Hepatocyte (in vitro differentiated cells): ENCODE measurements around the gene XXYLT1. TPM values are rescaled to one million over a fixed set of nuclear protein-coding genes. Genes with fewer than 3 reads are reported as not detected.

Experiments
- DNase-seq: peaks from one replicate; pipeline ENCODE4 v3.0.0-alpha.2; 2016; ENCODE audit warnings: low spot score
- H2AFZ ChIP-seq: fragments of 200-600 bp; sonication (generic); 2 replicates; pipeline ENCODE4 v1.6.0; 2016; ENCODE audit warnings: antibody characterized with exemption, mild to moderate bottlenecking
- H3K27ac ChIP-seq: fragments of 200-600 bp; sonication (generic); 2 replicates; pipeline ENCODE4 v1.5.1; 2016; ENCODE audit warnings: mild to moderate bottlenecking
- H3K27me3 ChIP-seq: fragments of 200-600 bp; sonication (generic); 2 replicates; pipeline ENCODE4 v1.6.1; 2016
- H3K36me3 ChIP-seq: fragments of 200-600 bp; sonication (generic); replicated peaks from 2 replicates; pipeline ENCODE4 v1.5.1; 2016; ENCODE audit warnings: low read depth; ENCODE audit not compliant: insufficient read depth
- H3K4me1 ChIP-seq: fragments of 200-600 bp; sonication (generic); 2 replicates; pipeline ENCODE4 v1.5.1; 2016; ENCODE audit warnings: mild to moderate bottlenecking, moderate library complexity; ENCODE audit not compliant: insufficient read depth
- H3K4me2 ChIP-seq: fragments of 200-600 bp; sonication (generic); 2 replicates; pipeline ENCODE4 v1.6.0; 2016
- H3K4me3 ChIP-seq: fragments of 200-600 bp; sonication (generic); 2 replicates; pipeline ENCODE4 v1.5.1; 2016; ENCODE audit warnings: mild to moderate bottlenecking
- H3K79me2 ChIP-seq: fragments of 200-600 bp; sonication (generic); 2 replicates; pipeline ENCODE4 v1.6.0; 2017; ENCODE audit warnings: mild to moderate bottlenecking
- H3K9me2 ChIP-seq: fragments of 200-600 bp; sonication (generic); replicated peaks from 2 replicates; pipeline ENCODE4 v1.6.0; 2017; ENCODE audit warnings: mild to moderate bottlenecking; ENCODE audit not compliant: insufficient read depth
- H3K9me3 ChIP-seq: fragments of 200-600 bp; sonication (generic); 2 replicates; pipeline ENCODE4 v1.5.1; 2016; ENCODE audit warnings: low read depth, mild to moderate bottlenecking
- H4K20me1 ChIP-seq: fragments of 200-600 bp; sonication (generic); 2 replicates; pipeline ENCODE4 v1.6.0; 2016; ENCODE audit warnings: mild to moderate bottlenecking; ENCODE audit not compliant: insufficient read depth, poor library complexity, severe bottlenecking
- EZH2 ChIP-seq: fragments of 200-600 bp; sonication (generic); IDR thresholded peaks from 2 replicates; pipeline ENCODE4 v1.6.1; 2016; ENCODE audit warnings: antibody characterized with exemption, mild to moderate bottlenecking, borderline replicate concordance
- EZH2phosphoT487 ChIP-seq: fragments of 200-600 bp; sonication (generic); IDR thresholded peaks from one replicate; pipeline ENCODE4 v1.6.1; 2018; ENCODE audit warnings: antibody characterized with exemption, mild to moderate bottlenecking, low read depth, moderate library complexity; ENCODE audit not compliant: unreplicated experiment, severe bottlenecking
- WGBS: methylation state at CpG from one replicate; pipeline ENCODE4 v1.1.6; 2016; ENCODE audit warnings: low lambda C conversion rate; ENCODE audit errors: missing lambda C conversion rate; 5-methylcytosine and 5-hydroxymethylcytosine counted together
- polyA plus RNA-seq: library from polyadenylated mRNA; unstranded; fragments of >200 nt; fragmentation: Nextera tagmentation; extraction: Ambion mirVana; gene quantifications from 2 replicates; pipeline ENCODE4 v1.2.1, GENCODE V29; 2016
- total RNA-seq: library from RNA; depleted of rRNA; stranded (reverse); fragments of >200 nt; gene quantifications from 2 replicates; pipeline ENCODE4 v1.2.3, GENCODE V29; 2014
- TF ChIP-seq, protein P1 (sequence below): fragments of 200-600 bp; sonication (generic); IDR thresholded peaks from 2 replicates; pipeline ENCODE4 v1.5.1; 2016; ENCODE audit warnings: antibody characterized with exemption, mild to moderate bottlenecking; ENCODE audit not compliant: poor library complexity

XXYLT1 gene
- total and polyA plus RNA-seq, 2 experiments from 2014 or later = 20.9 to 25.6 TPM

DNA sequence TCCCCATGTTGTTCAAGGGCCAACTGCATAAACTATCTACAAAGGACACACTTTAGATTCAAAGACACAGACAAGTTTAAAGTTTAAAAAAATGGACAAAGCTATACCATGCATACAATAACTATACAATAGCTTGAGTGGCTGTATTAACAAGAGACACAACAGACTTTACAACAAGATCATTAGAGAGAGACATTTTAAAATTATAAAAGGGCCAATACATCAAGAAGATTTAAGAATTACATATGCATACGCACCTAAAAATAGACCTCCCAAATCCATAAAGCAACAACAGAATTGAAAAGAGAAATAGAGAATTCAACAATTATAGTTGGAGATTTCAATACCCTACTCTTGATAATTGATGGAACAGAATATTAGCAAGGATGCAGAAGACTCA, 79.4 kb downstream of the XXYLT1 start:
- Histone ChIP-seq H3K4me3 (no peak overlapping the region), H2AFZ (no peak overlapping the region), H3K27ac (no peak overlapping the region), H3K27me3 (no peaks in the 10 kb centered on the region), H3K4me2 (no peak overlapping the region), H3K9me3 (no peaks in the 10 kb centered on the region), H3K9me2 (no peaks in the 10 kb centered on the region), H3K36me3 (no peaks in the 10 kb centered on the region), H4K20me1 (no peaks in the 10 kb centered on the region), H3K79me2 (peaks cover 18% of the 10 kb centered on the region), H3K4me1 (peaks cover 7% of the 10 kb centered on the region)
- 96% methylated on average over 1 of the region's 1 CpG for WGBS
- DNase-seq = no peak
- TF ChIP-seq EZH2 = no peak
- TF ChIP-seq EZH2phosphoT487 = no peak
- TF ChIP-seq, protein P1, sequence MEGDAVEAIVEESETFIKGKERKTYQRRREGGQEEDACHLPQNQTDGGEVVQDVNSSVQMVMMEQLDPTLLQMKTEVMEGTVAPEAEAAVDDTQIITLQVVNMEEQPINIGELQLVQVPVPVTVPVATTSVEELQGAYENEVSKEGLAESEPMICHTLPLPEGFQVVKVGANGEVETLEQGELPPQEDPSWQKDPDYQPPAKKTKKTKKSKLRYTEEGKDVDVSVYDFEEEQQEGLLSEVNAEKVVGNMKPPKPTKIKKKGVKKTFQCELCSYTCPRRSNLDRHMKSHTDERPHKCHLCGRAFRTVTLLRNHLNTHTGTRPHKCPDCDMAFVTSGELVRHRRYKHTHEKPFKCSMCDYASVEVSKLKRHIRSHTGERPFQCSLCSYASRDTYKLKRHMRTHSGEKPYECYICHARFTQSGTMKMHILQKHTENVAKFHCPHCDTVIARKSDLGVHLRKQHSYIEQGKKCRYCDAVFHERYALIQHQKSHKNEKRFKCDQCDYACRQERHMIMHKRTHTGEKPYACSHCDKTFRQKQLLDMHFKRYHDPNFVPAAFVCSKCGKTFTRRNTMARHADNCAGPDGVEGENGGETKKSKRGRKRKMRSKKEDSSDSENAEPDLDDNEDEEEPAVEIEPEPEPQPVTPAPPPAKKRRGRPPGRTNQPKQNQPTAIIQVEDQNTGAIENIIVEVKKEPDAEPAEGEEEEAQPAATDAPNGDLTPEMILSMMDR = no peak

DNA sequence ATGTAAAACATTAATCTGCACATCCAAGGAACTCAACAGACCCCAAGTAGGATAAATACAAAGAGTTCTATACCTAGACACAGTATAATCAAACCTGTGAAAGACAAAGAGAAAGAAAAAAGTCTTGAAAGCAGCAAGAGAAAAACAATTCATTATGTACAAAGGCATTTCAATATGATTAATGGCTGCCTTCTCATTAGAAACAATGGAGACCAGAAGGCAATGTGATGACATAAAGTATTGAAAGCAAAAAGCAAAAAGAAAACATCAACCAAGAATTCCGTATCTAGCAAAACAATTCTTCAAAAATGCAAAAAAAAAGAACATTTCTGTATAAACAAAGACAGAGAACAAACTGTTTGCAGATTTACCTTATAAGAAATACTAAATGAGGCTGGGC, 81.1 kb downstream of the XXYLT1 start:
- H3K4me3 ChIP-seq = no peak overlapping the region
- no peak overlapping the region for H3K4me2 ChIP-seq
- H3K4me1 ChIP-seq = peaks cover 4% of the 10 kb centered on the region
- no peak overlapping the region for H3K27ac ChIP-seq
- no peaks in the 10 kb centered on the region for H3K27me3 ChIP-seq
- no peaks in the 10 kb centered on the region for H3K36me3 ChIP-seq
- H3K9me2 ChIP-seq = no peaks in the 10 kb centered on the region
- H2AFZ ChIP-seq = no peak overlapping the region
- H3K9me3 ChIP-seq = no peaks in the 10 kb centered on the region
- H4K20me1 ChIP-seq = no peaks in the 10 kb centered on the region
- WGBS = 100% methylated on average over 1 of the region's 1 CpG
- peaks cover 18% of the 10 kb centered on the region for H3K79me2 ChIP-seq
- DNase-seq = no peak
- TF ChIP-seq EZH2 (no peak), EZH2phosphoT487 (no peak)
- TF ChIP-seq, protein P1 = no peak

DNA sequence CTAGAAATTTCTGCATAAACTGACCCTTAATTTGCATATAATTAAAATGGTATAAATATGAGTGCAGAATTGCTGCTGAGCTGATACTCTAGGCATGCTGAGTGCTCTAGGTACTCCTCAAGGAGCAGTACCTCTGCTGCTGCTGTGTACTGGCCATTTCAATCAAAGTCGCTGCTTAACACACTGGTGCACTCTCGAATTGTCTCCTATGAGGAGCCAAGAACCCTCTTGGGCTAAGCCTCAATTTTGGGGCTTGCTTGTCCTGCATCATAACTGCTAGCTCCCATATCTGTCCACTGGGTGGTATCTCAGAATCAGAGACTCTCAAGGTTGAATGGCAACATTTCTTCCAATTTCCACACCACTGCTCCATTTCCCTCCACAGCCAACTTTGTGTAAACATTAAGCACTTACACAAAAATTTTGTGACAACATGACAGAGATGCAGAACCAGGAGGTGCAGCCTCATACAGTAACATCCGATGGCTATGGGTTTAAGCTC, 82.5 kb downstream of the XXYLT1 start:
- WGBS = 98% methylated on average over 3 of the region's 3 CpGs
- Histone ChIP-seq H4K20me1 (no peaks in the 10 kb centered on the region), H3K9me3 (no peaks in the 10 kb centered on the region), H3K9me2 (no peaks in the 10 kb centered on the region), H2AFZ (no peak overlapping the region), H3K4me1 (peaks cover 4% of the 10 kb centered on the region), H3K79me2 (peaks cover 18% of the 10 kb centered on the region), H3K27ac (peak overlapping the region; percentile 45), H3K36me3 (no peaks in the 10 kb centered on the region), H3K4me2 (no peak overlapping the region), H3K4me3 (no peak overlapping the region), H3K27me3 (no peaks in the 10 kb centered on the region)
- no peak for DNase-seq
- no peak for TF ChIP-seq EZH2
- no peak for TF ChIP-seq EZH2phosphoT487
- TF ChIP-seq, protein P1 = no peak
